K562 (cell line): Measurements from ENCODE around the gene TRIM14. TPM values are rescaled to one million over a fixed set of nuclear protein-coding genes. Genes with fewer than 3 reads are reported as not detected.

Source experiments
- ATAC-seq: fragments of 200-7000 bp; cut with Tn5 transposase; 3 replicates; pipeline ENCODE4 v1.9.1; 2020; ENCODE audit warnings: moderate library complexity
- BruUV-seq: library from RNA; stranded (reverse); fragments of 400-500 nt; replicated peaks from 2 replicates; lab custom pipeline; 2021; lab: Mats Ljungman, UMichigan
- CTCF ChIA-PET: fragments of 300-600 bp; formaldehyde crosslinking; extraction: SDS; loops from one replicate; lab custom pipeline; 2021; ENCODE audit warnings: low intra/inter-chr PET ratio; lab: Yijun Ruan, JAX
- POLR2A ChIA-PET: fragments of 300-600, 350-650 bp; sonication (Branson Sonifier 250); formaldehyde crosslinking; extraction: SDS; loops from one replicate; lab custom pipeline; 2021; ENCODE audit warnings: antibody characterized with exemption, inconsistent platforms; lab: Yijun Ruan, JAX
- DNase-seq, 4 experiments: peaks; one replicate each; pipeline versions ENCODE4 v3.0.0 to v3.0.0-alpha.2; 2011 to 2018; ENCODE audit warnings: low spot score in 3 of 4, mixed read lengths in 3 of 4; ENCODE audit errors: extremely low read depth in 1 of 4
- FAIRE-seq: peaks from 2 replicates; lab custom pipeline; 2011; peaks lifted over from hg19 to GRCh38; lab: Jason Lieb, UNC
- H2AFZ ChIP-seq: 2 replicates; pipeline ENCODE4 v1.6.0; 2011; ENCODE audit warnings: low read depth, low read length, control low read depth, inconsistent platforms
- H3K27ac ChIP-seq: fragments of 200-600 bp; 3 replicates; pipeline ENCODE4 v1.8.0; 2011; ENCODE audit warnings: low read depth, mild to moderate bottlenecking, control low read depth, inconsistent platforms, low read length, moderate library complexity, mixed read lengths; ENCODE audit errors: extremely low read depth
- H3K27me3 ChIP-seq, 2 experiments: fragments of 300-600 bp in 1 of 2; 2 replicates in 1 of 2; 3 replicates in 1 of 2; pipeline versions ENCODE4 v1.6.0 to v1.8.0; 2011; ENCODE audit warnings: inconsistent platforms in 2 of 2, low read length in 2 of 2, mild to moderate bottlenecking in 1 of 2, mixed read lengths in 1 of 2, moderate library complexity in 1 of 2; ENCODE audit not compliant: control insufficient read depth in 2 of 2, insufficient read depth in 2 of 2
- H3K36me3 ChIP-seq: fragments of 300-600 bp; 3 replicates; pipeline ENCODE4 v1.8.0; 2011; ENCODE audit warnings: mild to moderate bottlenecking, low read length, inconsistent platforms; ENCODE audit not compliant: control insufficient read depth, insufficient read depth
- H3K4me1 ChIP-seq, 2 experiments: fragments of 200-600 bp in 1 of 2; replicated peaks in 1 of 2; 2 replicates in 1 of 2; 3 replicates in 1 of 2; pipeline versions ENCODE4 v1.5.1 to v1.8.0; 2011; ENCODE audit warnings: inconsistent platforms in 2 of 2, low read length in 2 of 2, mild to moderate bottlenecking in 1 of 2, mixed read lengths in 1 of 2, moderate library complexity in 1 of 2; ENCODE audit not compliant: control insufficient read depth in 2 of 2, insufficient read depth in 2 of 2
- H3K4me2 ChIP-seq: 2 replicates; pipeline ENCODE4 v1.6.1; 2011; ENCODE audit warnings: low read length, control low read depth, inconsistent platforms, mixed read lengths; ENCODE audit not compliant: insufficient read depth
- H3K4me3 ChIP-seq: fragments of 200-600 bp; sonication (generic), shearing (Covaris generic); 2 replicates; pipeline ENCODE4 v1.5.1; 2016; ENCODE audit warnings: control low read depth, inconsistent platforms
- H3K79me2 ChIP-seq: fragments of 200-600 bp; 3 replicates; pipeline ENCODE4 v1.8.0; 2011; ENCODE audit warnings: low read length, inconsistent platforms; ENCODE audit not compliant: control insufficient read depth, insufficient read depth
- H3K9ac ChIP-seq, 2 experiments: 2 replicates each; pipeline versions ENCODE4 v1.6.0 to v1.6.1; 2011; ENCODE audit warnings: low read depth in 2 of 2, low read length in 2 of 2, control low read depth in 1 of 2, inconsistent platforms in 1 of 2, mild to moderate bottlenecking in 1 of 2, mixed read lengths in 1 of 2; ENCODE audit not compliant: insufficient read depth in 1 of 2
- H3K9me1 ChIP-seq: one replicate; pipeline ENCODE4 v1.6.0; 2011; ENCODE audit warnings: inconsistent platforms, mild to moderate bottlenecking, low read length, moderate library complexity; ENCODE audit not compliant: control insufficient read depth, insufficient read depth
- H3K9me3 ChIP-seq: replicated peaks from 2 replicates; pipeline ENCODE4 v1.5.1; 2011; ENCODE audit warnings: low read depth, low read length, inconsistent platforms; ENCODE audit not compliant: control insufficient read depth, insufficient read depth
- H4K20me1 ChIP-seq: replicated peaks from 2 replicates; pipeline ENCODE4 v1.6.1; 2011; ENCODE audit warnings: low read length, inconsistent platforms, mixed read lengths; ENCODE audit not compliant: control insufficient read depth, insufficient read depth
- CC2D1A ChIP-seq: fragments of 450-650 bp; IDR thresholded peaks from 2 replicates; pipeline ENCODE4 v1.6.1; 2017; ENCODE audit warnings: mild to moderate bottlenecking
- POLR3G ChIP-seq: IDR thresholded peaks from 2 replicates; pipeline ENCODE4 v1.6.1; 2011; ENCODE audit not compliant: insufficient read length, insufficient replicate concordance; ENCODE audit errors: extremely low read depth
- SNRNP70 ChIP-seq: fragments of 200-400 bp; formaldehyde crosslinking; optimal IDR thresholded peaks from 2 replicates; pipeline ENCODE3; 2017; ENCODE audit warnings: low read depth, low read length
- ZNF695 ChIP-seq: fragments of 450-650 bp; formaldehyde crosslinking; IDR thresholded peaks from 2 replicates; pipeline ENCODE4 v1.4.0; 2020; ENCODE audit warnings: mild to moderate bottlenecking, moderate library complexity
- WGBS: fragments of 100-300 bp; shearing (Covaris generic); methylation state at CpG from one replicate; pipeline ENCODE4 v1.1.6; 2016; ENCODE audit warnings: low coverage, mixed read lengths; ENCODE audit not compliant: insufficient coverage; ENCODE audit errors: missing lambda C conversion rate; 5-methylcytosine and 5-hydroxymethylcytosine counted together
- in situ Hi-C: fragments of 300-500 bp; cut with MboI; formaldehyde crosslinking; loops from 4 replicates; pipeline ENCODE4 v1.15.0; 2018; ENCODE audit warnings: inconsistent platforms, mixed read lengths
- intact Hi-C: fragments of 100-400 bp; cut with micrococcal nuclease; formaldehyde crosslinking; loops from 2 replicates; pipeline ENCODE4 v1.14.2; 2022
- polyA plus RNA-seq, 8 experiments: library from polyadenylated mRNA; depleted of rRNA in 4 of 8; stranded (reverse) in 5 of 8; unstranded in 3 of 8; fragments of >200 nt; fragmentation: Nextera tagmentation in 2 of 8; fragmentation: Illumina TruSeq in 1 of 8; extraction: Ambion mirVana in 2 of 8; extraction: Trizol in 1 of 8; gene quantifications; 2 replicates each; pipeline versions ENCODE4 v1.2.1 to v1.2.3, GENCODE V29; 2011 to 2014; ENCODE audit warnings: inconsistent platforms in 1 of 8, missing spikeins in 1 of 8
- total RNA-seq, 7 experiments: library from RNA; depleted of rRNA in 6 of 7; stranded (reverse); fragments of >200 nt in 6 of 7; fragmentation: Illumina TruSeq in 2 of 7; extraction: Trizol in 2 of 7; gene quantifications; 2 replicates each; pipeline versions ENCODE4 v1.2.1 to v1.2.3, GENCODE V29; 2011 to 2021; ENCODE audit warnings: low replicate concordance in 1 of 7
- TF ChIP-seq, protein P1 (sequence below): fragments of 450-650 bp; IDR thresholded peaks from 2 replicates; pipeline ENCODE4 v1.6.1; 2016; ENCODE audit warnings: mild to moderate bottlenecking, moderate library complexity
- TF ChIP-seq, protein P2 (sequence below): sonication (generic); formaldehyde crosslinking; IDR thresholded peaks from 2 replicates; pipeline ENCODE4 v1.8.1; 2023; ENCODE audit warnings: missing genetic modification reagents, mild to moderate bottlenecking, borderline replicate concordance

Gene TRIM14
- total and polyA plus RNA-seq, 9 of the 15 experiments (the other 6 are each of a cell fraction or from before 2014, with no cell fraction given): 7.6 to 41.0 (median 17.9) TPM

DNA sequence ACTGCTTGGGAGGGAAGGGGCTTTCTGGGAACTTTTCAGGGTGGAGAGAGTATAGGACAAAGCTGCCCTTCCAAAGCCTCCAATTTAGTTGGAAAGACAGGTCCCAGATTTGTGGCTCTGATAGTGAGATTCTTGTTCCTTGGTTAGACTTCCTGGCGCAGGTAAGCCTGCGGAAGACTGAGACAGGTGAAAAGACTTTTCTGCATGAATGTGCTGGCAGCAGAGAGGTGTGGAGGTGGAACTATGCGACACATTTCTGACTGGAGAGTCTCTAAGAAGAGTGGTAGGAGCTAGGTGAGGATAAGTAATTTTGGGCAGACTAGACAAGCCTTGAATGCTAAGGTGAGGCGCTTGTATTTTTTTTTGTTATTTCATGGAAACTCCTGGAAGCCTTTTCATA lies 32.6 kb downstream of the TRIM14 start:
- 85% methylated on average over 4 of the region's 4 CpGs for WGBS
- Histone ChIP-seq H3K27me3 (no peaks in the 10 kb centered on the region), H3K36me3 (peaks cover 74% of the 10 kb centered on the region), H3K27ac (no peak overlapping the region), H3K9ac (no peak overlapping the region), H4K20me1 (no peaks in the 10 kb centered on the region), H3K9me3 (no peaks in the 10 kb centered on the region), H3K79me2 (no peaks in the 10 kb centered on the region), H3K4me1 (peaks cover 4 to 9% of the 10 kb centered on the region in 2 experiments; a peak in 4 of 5 replicates), H3K4me2 (no peak overlapping the region), H2AFZ (no peak overlapping the region), H3K9me1 (no peaks in the 10 kb centered on the region), H3K4me3 (no peak overlapping the region)
- CTCF ChIA-PET: no interaction called here
- intact Hi-C loops (no loop called here), in situ Hi-C loops (no loop called here)
- DNase-seq (no peak), ATAC-seq (no peak), FAIRE-seq (no peak)
- no TSS peak for BruUV-seq
- POLR2A ChIA-PET: interaction anchor here (1.1 to 1.8 kb wide), 3 partner anchors 9 to 23 kb away, joined by 4 to 6 read pairs (median 6); no protein-coding TSS in a partner anchor
- TF ChIP-seq, protein P1, sequence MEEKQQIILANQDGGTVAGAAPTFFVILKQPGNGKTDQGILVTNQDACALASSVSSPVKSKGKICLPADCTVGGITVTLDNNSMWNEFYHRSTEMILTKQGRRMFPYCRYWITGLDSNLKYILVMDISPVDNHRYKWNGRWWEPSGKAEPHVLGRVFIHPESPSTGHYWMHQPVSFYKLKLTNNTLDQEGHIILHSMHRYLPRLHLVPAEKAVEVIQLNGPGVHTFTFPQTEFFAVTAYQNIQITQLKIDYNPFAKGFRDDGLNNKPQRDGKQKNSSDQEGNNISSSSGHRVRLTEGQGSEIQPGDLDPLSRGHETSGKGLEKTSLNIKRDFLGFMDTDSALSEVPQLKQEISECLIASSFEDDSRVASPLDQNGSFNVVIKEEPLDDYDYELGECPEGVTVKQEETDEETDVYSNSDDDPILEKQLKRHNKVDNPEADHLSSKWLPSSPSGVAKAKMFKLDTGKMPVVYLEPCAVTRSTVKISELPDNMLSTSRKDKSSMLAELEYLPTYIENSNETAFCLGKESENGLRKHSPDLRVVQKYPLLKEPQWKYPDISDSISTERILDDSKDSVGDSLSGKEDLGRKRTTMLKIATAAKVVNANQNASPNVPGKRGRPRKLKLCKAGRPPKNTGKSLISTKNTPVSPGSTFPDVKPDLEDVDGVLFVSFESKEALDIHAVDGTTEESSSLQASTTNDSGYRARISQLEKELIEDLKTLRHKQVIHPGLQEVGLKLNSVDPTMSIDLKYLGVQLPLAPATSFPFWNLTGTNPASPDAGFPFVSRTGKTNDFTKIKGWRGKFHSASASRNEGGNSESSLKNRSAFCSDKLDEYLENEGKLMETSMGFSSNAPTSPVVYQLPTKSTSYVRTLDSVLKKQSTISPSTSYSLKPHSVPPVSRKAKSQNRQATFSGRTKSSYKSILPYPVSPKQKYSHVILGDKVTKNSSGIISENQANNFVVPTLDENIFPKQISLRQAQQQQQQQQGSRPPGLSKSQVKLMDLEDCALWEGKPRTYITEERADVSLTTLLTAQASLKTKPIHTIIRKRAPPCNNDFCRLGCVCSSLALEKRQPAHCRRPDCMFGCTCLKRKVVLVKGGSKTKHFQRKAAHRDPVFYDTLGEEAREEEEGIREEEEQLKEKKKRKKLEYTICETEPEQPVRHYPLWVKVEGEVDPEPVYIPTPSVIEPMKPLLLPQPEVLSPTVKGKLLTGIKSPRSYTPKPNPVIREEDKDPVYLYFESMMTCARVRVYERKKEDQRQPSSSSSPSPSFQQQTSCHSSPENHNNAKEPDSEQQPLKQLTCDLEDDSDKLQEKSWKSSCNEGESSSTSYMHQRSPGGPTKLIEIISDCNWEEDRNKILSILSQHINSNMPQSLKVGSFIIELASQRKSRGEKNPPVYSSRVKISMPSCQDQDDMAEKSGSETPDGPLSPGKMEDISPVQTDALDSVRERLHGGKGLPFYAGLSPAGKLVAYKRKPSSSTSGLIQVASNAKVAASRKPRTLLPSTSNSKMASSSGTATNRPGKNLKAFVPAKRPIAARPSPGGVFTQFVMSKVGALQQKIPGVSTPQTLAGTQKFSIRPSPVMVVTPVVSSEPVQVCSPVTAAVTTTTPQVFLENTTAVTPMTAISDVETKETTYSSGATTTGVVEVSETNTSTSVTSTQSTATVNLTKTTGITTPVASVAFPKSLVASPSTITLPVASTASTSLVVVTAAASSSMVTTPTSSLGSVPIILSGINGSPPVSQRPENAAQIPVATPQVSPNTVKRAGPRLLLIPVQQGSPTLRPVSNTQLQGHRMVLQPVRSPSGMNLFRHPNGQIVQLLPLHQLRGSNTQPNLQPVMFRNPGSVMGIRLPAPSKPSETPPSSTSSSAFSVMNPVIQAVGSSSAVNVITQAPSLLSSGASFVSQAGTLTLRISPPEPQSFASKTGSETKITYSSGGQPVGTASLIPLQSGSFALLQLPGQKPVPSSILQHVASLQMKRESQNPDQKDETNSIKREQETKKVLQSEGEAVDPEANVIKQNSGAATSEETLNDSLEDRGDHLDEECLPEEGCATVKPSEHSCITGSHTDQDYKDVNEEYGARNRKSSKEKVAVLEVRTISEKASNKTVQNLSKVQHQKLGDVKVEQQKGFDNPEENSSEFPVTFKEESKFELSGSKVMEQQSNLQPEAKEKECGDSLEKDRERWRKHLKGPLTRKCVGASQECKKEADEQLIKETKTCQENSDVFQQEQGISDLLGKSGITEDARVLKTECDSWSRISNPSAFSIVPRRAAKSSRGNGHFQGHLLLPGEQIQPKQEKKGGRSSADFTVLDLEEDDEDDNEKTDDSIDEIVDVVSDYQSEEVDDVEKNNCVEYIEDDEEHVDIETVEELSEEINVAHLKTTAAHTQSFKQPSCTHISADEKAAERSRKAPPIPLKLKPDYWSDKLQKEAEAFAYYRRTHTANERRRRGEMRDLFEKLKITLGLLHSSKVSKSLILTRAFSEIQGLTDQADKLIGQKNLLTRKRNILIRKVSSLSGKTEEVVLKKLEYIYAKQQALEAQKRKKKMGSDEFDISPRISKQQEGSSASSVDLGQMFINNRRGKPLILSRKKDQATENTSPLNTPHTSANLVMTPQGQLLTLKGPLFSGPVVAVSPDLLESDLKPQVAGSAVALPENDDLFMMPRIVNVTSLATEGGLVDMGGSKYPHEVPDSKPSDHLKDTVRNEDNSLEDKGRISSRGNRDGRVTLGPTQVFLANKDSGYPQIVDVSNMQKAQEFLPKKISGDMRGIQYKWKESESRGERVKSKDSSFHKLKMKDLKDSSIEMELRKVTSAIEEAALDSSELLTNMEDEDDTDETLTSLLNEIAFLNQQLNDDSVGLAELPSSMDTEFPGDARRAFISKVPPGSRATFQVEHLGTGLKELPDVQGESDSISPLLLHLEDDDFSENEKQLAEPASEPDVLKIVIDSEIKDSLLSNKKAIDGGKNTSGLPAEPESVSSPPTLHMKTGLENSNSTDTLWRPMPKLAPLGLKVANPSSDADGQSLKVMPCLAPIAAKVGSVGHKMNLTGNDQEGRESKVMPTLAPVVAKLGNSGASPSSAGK: no peak
- TF ChIP-seq, protein P2, sequence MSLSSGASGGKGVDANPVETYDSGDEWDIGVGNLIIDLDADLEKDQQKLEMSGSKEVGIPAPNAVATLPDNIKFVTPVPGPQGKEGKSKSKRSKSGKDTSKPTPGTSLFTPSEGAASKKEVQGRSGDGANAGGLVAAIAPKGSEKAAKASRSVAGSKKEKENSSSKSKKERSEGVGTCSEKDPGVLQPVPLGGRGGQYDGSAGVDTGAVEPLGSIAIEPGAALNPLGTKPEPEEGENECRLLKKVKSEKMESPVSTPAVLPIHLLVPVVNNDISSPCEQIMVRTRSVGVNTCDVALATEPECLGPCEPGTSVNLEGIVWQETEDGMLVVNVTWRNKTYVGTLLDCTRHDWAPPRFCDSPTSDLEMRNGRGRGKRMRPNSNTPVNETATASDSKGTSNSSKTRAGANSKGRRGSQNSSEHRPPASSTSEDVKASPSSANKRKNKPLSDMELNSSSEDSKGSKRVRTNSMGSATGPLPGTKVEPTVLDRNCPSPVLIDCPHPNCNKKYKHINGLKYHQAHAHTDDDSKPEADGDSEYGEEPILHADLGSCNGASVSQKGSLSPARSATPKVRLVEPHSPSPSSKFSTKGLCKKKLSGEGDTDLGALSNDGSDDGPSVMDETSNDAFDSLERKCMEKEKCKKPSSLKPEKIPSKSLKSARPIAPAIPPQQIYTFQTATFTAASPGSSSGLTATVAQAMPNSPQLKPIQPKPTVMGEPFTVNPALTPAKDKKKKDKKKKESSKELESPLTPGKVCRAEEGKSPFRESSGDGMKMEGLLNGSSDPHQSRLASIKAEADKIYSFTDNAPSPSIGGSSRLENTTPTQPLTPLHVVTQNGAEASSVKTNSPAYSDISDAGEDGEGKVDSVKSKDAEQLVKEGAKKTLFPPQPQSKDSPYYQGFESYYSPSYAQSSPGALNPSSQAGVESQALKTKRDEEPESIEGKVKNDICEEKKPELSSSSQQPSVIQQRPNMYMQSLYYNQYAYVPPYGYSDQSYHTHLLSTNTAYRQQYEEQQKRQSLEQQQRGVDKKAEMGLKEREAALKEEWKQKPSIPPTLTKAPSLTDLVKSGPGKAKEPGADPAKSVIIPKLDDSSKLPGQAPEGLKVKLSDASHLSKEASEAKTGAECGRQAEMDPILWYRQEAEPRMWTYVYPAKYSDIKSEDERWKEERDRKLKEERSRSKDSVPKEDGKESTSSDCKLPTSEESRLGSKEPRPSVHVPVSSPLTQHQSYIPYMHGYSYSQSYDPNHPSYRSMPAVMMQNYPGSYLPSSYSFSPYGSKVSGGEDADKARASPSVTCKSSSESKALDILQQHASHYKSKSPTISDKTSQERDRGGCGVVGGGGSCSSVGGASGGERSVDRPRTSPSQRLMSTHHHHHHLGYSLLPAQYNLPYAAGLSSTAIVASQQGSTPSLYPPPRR (CRISPR knock-in tag): no peak
- TF ChIP-seq SNRNP70 (no peak), POLR3G (no peak), ZNF695 (no peak), CC2D1A (no peak)
